Amniotic epithelial cell (primary cell): ENCODE measurements around the gene TNS4.
"Not testable (repeated sequence)": the region's sequence is repeated elsewhere in the genome, so short reads cannot be mapped to it uniquely, and the experiment has no call there.

Source experiments
- DNase-seq: peaks from one replicate; pipeline ENCODE4 v3.0.0-alpha.2; 2010; ENCODE audit warnings: low read depth

The TNS4 gene, protein sequence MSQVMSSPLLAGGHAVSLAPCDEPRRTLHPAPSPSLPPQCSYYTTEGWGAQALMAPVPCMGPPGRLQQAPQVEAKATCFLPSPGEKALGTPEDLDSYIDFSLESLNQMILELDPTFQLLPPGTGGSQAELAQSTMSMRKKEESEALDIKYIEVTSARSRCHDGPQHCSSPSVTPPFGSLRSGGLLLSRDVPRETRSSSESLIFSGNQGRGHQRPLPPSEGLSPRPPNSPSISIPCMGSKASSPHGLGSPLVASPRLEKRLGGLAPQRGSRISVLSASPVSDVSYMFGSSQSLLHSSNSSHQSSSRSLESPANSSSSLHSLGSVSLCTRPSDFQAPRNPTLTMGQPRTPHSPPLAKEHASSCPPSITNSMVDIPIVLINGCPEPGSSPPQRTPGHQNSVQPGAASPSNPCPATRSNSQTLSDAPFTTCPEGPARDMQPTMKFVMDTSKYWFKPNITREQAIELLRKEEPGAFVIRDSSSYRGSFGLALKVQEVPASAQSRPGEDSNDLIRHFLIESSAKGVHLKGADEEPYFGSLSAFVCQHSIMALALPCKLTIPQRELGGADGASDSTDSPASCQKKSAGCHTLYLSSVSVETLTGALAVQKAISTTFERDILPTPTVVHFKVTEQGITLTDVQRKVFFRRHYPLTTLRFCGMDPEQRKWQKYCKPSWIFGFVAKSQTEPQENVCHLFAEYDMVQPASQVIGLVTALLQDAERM

GRCh38 chr17:40501499-40501911, at the start of gene TNS4:
Gene TNS4, minus strand, starts transcription at chr17:40501623. Its CDS starts 5,198 bp downstream, at chr17:40496425.
- DNase-seq = no peak

DNA sequence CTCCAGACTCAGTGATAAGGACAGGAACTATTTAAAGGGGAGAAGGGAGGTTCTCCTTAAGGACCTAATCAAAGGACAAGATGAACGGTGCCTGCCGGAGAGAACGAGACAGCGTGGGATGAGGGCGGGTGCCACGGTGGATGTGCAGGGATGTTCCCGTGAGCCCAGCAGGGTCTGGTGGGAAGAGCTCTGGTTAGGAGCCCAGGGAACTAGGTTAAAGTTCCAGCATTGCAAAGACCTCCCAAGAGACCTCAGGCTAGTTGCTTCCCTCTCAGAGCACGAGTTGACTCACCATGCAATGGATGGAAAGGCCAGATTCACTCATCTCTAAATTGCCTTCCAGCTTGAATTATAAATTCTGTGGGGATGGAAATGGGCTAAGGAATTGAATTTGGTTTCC, 49.2 kb upstream of the TNS4 start:
- peak; percentile 98 for DNase-seq

GRCh38 chr17:40548982-40549685, 47.7 kb upstream of the TNS4 start:
- DNase-seq = peak; percentile 96

DNA sequence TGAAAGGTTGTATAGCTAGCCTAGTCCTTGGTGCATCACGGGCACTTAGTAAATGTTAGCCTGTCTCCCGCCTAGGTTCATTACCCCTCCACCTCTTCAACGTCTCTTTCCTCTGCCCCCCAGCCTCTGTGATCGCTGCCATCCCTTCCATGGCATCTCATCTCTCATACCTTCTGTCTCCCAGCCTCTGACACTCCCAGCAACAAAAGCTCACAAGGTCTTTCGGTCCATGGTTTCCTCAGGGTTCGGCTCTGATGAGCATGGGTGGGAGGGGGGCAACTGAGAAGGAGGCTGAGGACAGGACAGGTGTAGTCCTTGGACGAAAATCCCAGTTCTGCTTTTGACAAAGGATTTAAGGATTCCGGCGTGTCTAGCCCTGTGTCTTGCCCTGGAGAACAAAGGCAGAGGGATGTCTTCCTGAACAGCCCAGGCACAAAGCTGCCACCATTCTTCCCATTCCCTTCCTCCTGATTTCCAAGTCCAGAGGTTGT, 47.1 kb upstream of the TNS4 start:
- no peak for DNase-seq

- no peak for DNase-seq
These were observed 46.5 kb upstream of the TNS4 start for GRCh38 chr17:40547785-40548478.

DNA sequence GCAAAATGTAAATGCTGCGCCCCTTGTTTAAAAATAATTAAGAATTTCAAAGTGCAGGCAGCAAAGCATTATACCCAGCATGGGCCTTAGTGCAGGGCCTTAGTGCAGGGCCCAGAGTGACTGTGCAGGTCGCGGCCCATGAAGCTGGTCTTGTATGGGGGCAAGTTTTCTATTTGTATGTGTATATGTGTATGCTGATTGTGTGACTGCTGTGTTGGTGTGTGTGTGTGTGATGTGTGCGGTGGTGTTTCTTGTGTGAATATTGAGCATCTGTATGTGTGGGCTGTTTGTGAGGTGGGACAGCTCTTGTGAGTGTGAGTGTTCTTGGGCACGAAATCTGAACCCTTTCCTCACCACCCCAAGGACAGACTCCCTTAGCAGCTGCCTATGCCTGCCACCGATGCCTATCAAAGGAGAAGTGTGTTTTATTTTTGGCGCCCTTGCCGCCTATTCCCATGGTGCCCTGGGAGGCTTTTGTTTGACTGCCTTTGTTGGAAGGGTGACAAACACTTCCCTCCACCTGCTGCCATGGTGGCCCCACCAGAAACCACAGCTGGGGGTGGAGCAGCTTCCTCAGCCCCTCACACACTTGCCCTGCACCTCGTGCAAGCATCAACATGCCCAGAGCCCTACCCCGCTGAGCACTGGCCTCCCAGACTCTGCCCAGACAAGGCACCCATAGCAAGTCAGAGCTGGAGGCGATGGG, 45.8 kb upstream of the TNS4 start:
- DNase-seq = no peak

GRCh38 chr17:40546497-40546896, 45.1 kb upstream of the TNS4 start:
- DNase-seq = not testable (repeated sequence)

GRCh38 chr17:40545660-40546059, 44.2 kb upstream of the TNS4 start:
- DNase-seq = no peak

DNA sequence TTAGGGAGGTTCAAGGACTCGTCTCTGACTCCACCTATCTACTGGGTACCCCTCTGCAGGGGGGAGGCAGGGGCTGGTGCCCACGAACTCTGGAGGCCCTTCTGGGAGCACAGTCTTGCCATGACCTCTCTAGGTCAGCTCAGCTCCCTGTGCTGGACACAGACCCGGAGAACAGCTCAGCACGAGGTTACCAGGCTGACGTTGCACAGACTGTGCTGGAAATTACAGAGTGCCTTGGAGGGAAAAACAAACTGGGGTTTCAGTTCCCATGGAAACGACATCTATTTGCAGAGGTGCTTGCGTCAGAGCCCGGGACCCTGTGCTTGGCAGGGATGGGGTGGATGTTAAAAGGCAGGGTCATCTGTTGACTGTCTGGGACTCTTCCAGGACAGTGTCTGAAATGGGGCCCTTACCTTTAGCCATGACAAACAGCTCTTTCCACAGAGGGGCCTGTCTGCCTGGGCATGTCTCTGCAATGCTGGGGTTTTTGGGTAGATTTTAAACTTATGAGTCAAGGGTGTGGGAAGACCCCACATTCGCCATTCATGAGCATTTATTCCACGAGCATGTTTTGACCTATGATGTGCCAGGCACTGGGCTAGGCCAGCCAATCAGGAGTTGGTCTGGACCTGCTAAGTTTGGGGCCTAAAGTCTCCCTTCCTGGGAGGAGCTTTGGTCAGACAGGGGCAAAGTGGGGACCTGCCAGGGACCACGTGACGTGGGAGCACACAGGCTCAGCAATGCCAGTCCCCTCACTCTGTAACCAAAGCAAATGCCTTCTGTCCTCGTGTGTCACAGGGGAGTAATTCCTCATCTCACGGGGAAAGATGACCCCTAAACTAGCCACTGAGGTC, 41.4 kb upstream of the TNS4 start:
- DNase-seq = peak; percentile 100

DNA sequence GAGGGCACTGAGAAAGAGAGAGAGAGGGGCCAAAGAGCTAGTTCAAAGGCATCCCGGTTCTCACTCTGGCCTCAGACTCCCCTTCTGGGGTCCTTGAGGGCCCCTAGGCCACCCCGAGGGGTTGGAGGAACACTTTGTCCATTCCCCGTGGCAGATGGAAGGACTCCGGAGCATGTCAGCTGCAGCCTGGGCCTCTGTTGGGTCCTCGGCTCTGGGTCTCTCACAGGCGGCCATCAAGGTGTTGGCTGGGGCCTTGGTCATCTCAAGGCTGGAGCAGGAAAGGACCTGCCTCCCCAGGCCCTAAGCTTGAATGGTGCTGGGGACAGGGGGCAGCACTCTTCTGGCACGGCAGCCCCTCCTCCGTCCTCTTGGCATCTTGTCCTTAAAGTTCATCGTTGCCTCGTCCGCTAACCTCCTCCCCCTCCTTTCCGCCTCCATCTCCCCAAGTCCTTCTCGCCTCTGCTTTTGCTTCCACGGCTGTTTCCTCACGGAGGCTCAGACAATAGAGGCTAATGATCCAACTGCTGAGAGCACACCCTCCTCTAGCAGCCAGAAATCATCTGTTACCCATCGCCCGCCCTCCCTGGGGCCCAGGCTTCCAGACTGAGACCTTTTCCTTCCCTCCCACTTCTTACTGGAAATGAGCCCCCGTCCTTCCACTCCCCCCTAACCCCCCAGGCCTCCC, 40.6 kb upstream of the TNS4 start:
- DNase-seq = no peak

DNA sequence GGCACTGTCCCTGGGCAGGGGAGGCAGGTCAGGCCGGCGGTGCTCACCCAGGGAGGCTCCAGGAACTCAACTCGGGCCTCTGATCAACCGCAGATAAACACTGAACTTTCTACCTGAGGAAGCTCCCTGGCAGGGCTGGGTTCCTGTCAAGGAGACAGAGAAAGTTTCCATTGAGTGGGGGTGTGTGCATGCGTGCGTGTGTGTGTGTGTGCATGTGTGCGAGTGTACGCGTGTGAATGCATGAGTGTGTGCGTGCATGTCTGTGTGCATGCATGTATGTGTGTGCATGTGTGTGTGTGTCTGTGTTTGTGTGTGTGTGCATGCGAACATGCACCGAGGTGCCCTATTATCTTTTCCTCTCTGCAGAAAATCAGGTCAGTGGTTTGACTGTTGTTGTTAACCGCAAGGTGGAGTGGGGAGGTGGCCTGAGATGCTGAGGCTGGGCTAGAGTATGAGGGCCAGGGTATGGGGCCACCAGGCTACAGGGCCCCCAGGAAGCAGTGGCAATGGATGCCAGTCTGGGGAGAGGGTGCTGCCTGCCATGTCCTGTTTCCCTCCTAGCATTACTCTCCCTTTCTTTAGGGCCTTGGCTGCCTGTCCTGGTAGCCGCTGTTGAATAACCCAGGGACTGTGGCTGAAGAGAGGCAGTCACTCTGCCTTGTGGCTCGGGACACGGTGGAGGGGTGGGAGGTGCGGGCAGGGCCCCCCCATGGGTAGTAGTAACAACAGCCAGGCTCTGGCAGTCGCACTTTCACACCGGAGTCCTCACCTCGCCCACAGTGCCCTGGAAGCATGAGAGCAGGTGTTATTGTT, 39.8 kb upstream of the TNS4 start:
- peak; percentile 25 for DNase-seq

- no peak for DNase-seq
These were observed 39.0 kb upstream of the TNS4 start for GRCh38 chr17:40540448-40540847.

DNA sequence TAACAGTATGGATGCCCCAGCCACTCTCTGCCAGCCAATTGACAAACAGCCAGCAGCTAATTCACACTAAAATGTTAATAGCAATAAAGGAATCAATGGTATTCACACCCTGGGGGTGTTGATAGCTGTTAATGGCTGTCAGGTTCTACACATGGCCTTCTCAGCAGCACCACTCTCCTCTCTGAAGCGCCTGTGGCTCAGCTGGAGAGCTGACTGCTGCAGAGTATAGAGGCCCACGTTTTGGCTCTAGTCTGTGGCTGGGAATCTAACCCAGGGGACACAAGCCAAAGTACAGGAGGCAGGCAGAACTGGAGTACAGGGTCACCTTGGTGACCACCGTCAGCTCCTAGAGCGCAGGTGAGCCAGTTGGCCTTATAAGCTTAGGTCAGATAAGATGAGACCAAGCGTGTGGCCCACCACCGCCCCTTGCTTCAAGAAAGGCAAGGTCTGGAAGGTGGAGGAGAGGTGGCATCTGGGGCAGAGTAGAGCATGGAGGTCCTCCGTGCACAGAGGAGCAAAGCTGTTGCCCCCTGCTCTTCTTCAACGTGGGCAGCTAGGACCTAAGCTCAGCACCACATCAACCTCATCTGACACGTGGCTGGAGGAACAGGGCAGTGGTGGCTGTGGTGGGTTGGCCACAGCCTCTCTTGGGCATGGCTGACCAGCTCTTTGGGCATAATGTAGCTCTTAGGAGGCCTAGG, 38.4 kb upstream of the TNS4 start:
- no peak for DNase-seq

- no peak for DNase-seq
These were observed 37.7 kb upstream of the TNS4 start for GRCh38 chr17:40538936-40539705.

DNA sequence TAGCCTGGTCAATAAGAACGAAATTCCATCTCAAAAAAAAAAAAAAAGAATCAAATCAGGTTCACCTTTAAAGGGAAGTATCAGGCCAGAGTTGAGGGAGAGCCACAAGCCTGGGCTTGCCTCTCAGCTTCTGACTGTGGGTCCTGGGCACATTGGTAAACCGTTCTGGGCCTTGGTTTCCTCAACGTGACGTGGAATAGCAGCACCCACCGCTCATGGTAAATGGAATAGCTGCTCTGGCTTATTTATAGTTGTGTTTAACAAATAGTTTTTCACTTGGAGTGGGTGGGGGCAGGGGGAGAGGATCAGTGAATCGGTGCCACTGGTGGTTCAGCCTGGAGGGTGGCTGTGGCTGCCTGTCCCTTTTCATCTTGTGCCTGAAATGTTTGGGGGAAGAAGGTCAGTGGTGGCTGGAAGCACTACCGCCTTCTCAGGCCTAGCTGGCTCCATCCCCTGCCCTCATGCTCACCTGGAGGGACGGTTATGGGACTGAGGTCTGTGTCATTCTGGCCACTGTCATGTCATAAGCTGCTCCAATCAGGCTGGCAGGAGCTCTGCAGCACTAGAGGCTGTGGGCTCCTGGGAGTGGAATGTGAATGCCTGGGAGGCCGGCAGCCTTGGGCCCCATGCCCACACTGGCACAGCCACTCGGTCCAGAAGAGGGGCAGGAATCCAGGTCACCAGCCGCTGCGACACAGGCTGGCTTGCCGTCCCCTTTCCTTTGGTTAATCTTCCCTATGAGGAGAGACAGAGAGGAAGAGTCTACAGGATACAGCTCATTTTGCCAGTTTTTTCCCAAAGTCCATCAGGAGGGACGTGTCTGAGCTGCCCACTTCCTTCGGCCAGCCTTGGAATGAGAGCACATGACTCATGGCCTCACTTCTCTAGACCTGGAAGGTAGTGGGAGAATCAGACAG, 36.9 kb upstream of the TNS4 start:
- peak; percentile 48 for DNase-seq
